ENCODE data around the gene LHCGR. TPM values are rescaled to one million over a fixed set of nuclear protein-coding genes. Genes with fewer than 3 reads are reported as not detected.
A peak's percentile ranks its signal among the peaks of the same experiment; 100 is the strongest.

The LHCGR gene
- total and polyA plus RNA-seq, 2 of the 4 experiments (the other 2 are of a cell fraction) = 0.10 to 0.18 TPM

DNA sequence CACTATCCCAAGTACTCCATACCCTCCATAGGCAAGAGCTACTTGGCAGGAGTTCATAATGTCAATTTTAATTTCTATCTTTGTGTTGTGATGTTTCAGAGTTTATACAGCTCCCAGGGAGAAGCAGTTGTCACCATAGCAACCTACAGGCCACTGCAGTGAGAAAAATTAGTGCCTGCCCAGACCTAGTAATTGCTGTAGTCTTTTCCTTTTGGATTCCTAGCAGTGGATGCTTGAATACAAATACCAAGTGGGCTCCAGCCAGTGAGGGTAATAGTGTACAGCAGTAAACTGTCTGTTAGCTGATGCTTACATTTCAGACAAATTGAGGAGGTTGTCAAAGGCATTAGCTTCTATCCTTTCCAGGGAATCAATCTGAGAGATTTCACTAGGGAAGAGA lies 26.7 kb downstream of the LHCGR start:
- in situ Hi-C loops (cut with MboI; ENCODE audit: low sequenced_read_pairs) = no loop called here
- no peak for DNase-seq

More for the DNA sequence above, 26.7 kb downstream of the LHCGR start:
- Histone ChIP-seq H2AK9ac (replicated peaks; ENCODE audit: low read depth, low read length, poor library complexity) (no peak overlapping the region), H3K4me2 (ENCODE audit: low read depth, low read length) (no peak overlapping the region), H4K20me1 (ENCODE audit: insufficient read depth, low read length) (no peaks in the 10 kb centered on the region), H2BK15ac (ENCODE audit: low read depth, low read length) (peak overlapping the region; percentile 12; the same call in 1 of the 3 replicates), H4K8ac (ENCODE audit: low read depth in 2 of 2, low read length in 2 of 2) (peak overlapping the region; percentile 19 to 30; a peak in 1 of 4 replicates), H3K9me3 (ENCODE audit: control insufficient read depth, insufficient read depth, low read length) (no peaks in the 10 kb centered on the region), H3K36me3 (ENCODE audit: control insufficient read depth, insufficient read depth, low read length) (no peaks in the 10 kb centered on the region), H3K18ac (ENCODE audit: low read depth, low read length) (peak overlapping the region; percentile 79; the same call in 1 of the 2 replicates), H3K27ac (ENCODE audit: insufficient read depth, low read length) (no peak overlapping the region), H3K56ac (ENCODE audit: extremely low read depth, insufficient read depth, low read length) (no peak overlapping the region), H3K14ac (replicated peaks; ENCODE audit: low read depth, low read length) (no peak overlapping the region; the same call in 1 of the 2 replicates), H3K79me1 (ENCODE audit: low read depth in 1 of 2, low read length in 2 of 2) (no peaks in the 10 kb centered on the region), H2AK5ac (ENCODE audit: low read depth, low read length) (peak overlapping the region; percentile 22; the same call in 1 of the 2 replicates), H2BK120ac (ENCODE audit: low read depth, low read length) (peak overlapping the region; percentile 65), H3K4ac (ENCODE audit: low read depth, low read length) (no peak overlapping the region), H3K4me1 (ENCODE audit: control insufficient read depth, insufficient read depth, low read length) (peaks cover 12% of the 10 kb centered on the region), H3K23ac (ENCODE audit: low read depth, low read length) (no peak overlapping the region), H2AFZ (replicated peaks; ENCODE audit: low read length, poor library complexity) (no peak overlapping the region), H3K27me3 (ENCODE audit: control insufficient read depth, insufficient read depth, low read length) (no peaks in the 10 kb centered on the region), H3K9me1 (ENCODE audit: insufficient read depth, low read length) (no peaks in the 10 kb centered on the region), H4K5ac (ENCODE audit: low read depth, low read length) (no peak overlapping the region; the same call in 1 of the 2 replicates), H4K91ac (ENCODE audit: insufficient read depth, low read depth, low read length) (0 out of 2 replicates have a peak overlapping the region, but pooled peaks have one; percentile 4), H3K4me3 (ENCODE audit: insufficient read depth, low read depth, low read length) (no peak overlapping the region), H3K9ac (ENCODE audit: low read depth, low read length) (no peak overlapping the region), H2BK5ac (ENCODE audit: low read depth, low read length, poor library complexity, severe bottlenecking) (no peak overlapping the region), H2BK20ac (ENCODE audit: low read depth, low read length) (no peak overlapping the region; the same call in 1 of the 2 replicates)
- peak; percentile 38 for ATAC-seq (ENCODE audit: low read depth)
- intact Hi-C loops (cut with micrococcal nuclease) = loop anchor here (10.0 kb wide), 1 partner anchor 516 kb away; no protein-coding TSS in a partner anchor
- TF ChIP-seq, protein P1, sequence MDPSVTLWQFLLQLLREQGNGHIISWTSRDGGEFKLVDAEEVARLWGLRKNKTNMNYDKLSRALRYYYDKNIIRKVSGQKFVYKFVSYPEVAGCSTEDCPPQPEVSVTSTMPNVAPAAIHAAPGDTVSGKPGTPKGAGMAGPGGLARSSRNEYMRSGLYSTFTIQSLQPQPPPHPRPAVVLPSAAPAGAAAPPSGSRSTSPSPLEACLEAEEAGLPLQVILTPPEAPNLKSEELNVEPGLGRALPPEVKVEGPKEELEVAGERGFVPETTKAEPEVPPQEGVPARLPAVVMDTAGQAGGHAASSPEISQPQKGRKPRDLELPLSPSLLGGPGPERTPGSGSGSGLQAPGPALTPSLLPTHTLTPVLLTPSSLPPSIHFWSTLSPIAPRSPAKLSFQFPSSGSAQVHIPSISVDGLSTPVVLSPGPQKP (IDR thresholded peaks at IDR 0.05; ENCODE audit: borderline replicate concordance, low read depth, low read length) = no peak
- TF ChIP-seq, protein P2, sequence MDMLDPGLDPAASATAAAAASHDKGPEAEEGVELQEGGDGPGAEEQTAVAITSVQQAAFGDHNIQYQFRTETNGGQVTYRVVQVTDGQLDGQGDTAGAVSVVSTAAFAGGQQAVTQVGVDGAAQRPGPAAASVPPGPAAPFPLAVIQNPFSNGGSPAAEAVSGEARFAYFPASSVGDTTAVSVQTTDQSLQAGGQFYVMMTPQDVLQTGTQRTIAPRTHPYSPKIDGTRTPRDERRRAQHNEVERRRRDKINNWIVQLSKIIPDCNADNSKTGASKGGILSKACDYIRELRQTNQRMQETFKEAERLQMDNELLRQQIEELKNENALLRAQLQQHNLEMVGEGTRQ (IDR thresholded peaks at IDR 0.05; ENCODE audit: low read depth, low read length) = no peak
- no peak for TF ChIP-seq FOS (IDR thresholded peaks at IDR 0.05; ENCODE audit: low read depth, low read length)
- TF ChIP-seq RCOR1 (IDR thresholded peaks at IDR 0.05; ENCODE audit: insufficient replicate concordance, low read length) = no peak
- no peak for TF ChIP-seq POLR2A (IDR thresholded peaks at IDR 0.05; ENCODE audit: low read depth, low read length)
- no peak for TF ChIP-seq NFE2L2 (IDR thresholded peaks at IDR 0.05; ENCODE audit: low read depth, low read length)
- TF ChIP-seq, protein P3, sequence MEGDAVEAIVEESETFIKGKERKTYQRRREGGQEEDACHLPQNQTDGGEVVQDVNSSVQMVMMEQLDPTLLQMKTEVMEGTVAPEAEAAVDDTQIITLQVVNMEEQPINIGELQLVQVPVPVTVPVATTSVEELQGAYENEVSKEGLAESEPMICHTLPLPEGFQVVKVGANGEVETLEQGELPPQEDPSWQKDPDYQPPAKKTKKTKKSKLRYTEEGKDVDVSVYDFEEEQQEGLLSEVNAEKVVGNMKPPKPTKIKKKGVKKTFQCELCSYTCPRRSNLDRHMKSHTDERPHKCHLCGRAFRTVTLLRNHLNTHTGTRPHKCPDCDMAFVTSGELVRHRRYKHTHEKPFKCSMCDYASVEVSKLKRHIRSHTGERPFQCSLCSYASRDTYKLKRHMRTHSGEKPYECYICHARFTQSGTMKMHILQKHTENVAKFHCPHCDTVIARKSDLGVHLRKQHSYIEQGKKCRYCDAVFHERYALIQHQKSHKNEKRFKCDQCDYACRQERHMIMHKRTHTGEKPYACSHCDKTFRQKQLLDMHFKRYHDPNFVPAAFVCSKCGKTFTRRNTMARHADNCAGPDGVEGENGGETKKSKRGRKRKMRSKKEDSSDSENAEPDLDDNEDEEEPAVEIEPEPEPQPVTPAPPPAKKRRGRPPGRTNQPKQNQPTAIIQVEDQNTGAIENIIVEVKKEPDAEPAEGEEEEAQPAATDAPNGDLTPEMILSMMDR (conservative IDR thresholded peaks at IDR 0.05; ENCODE audit: low read depth, low read length) = no peak
- TF ChIP-seq MXI1 (IDR thresholded peaks at IDR 0.05; ENCODE audit: borderline replicate concordance, low read depth, low read length) = no peak
- no peak for TF ChIP-seq BHLHE40 (IDR thresholded peaks at IDR 0.05; ENCODE audit: low read depth, low read length)
- BruUV-seq (replicated peaks) = no TSS peak
- ChIA-PET POLR2A (ENCODE audit: unreplicated experiment) (no interaction called here), CTCF (interaction anchor here (0.8 to 1.6 kb wide), 3 partner anchors 9 to 128 kb away, joined by 3 read pairs; no protein-coding TSS in a partner anchor)
- dilution Hi-C loops (cut with HindIII; ENCODE audit: low sequenced_read_pairs, unreplicated experiment) = no loop called here
